ENCODE measurements around the gene PSORS1C1.
"Not testable (repeated sequence)": the region's sequence is repeated elsewhere in the genome, so short reads cannot be mapped to it uniquely, and the experiment has no call there.

Gene PSORS1C1

GRCh38 chr6:31114541-31114878, at the start of gene PSORS1C1:
TSS of gene PSORS1C1 (plus strand) at chr6:31114800. CDS start at chr6:31129633, 14,833 bp downstream.
- in situ Hi-C loops (cut with MboI; ENCODE audit: low sequenced_read_pairs): no loop called here

DNA sequence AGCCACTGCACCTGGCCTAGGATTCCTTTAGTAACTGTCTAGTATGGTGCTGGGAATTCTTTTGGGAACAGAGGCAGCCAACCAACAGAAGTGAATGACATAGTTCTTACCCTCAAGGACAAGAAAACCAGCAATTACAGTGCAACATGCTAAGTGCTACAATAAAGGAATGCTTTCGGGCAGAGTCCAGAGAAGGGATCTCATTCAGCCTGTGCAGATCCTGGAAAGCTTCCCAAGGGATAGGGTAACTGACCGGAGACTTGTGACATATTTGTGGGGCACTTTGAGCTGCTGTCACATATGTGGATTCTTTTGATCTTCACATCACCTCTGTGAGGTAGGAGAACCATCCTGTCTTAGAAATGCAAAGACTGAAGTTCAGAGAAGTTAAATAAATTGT, 49.0 kb upstream of the PSORS1C1 start:
- in situ Hi-C loops (cut with MboI; ENCODE audit: low sequenced_read_pairs): no loop called here

GRCh38 chr6:31067028-31067427, 47.6 kb upstream of the PSORS1C1 start:
- in situ Hi-C loops (cut with MboI; ENCODE audit: low sequenced_read_pairs): not testable (repeated sequence)

DNA sequence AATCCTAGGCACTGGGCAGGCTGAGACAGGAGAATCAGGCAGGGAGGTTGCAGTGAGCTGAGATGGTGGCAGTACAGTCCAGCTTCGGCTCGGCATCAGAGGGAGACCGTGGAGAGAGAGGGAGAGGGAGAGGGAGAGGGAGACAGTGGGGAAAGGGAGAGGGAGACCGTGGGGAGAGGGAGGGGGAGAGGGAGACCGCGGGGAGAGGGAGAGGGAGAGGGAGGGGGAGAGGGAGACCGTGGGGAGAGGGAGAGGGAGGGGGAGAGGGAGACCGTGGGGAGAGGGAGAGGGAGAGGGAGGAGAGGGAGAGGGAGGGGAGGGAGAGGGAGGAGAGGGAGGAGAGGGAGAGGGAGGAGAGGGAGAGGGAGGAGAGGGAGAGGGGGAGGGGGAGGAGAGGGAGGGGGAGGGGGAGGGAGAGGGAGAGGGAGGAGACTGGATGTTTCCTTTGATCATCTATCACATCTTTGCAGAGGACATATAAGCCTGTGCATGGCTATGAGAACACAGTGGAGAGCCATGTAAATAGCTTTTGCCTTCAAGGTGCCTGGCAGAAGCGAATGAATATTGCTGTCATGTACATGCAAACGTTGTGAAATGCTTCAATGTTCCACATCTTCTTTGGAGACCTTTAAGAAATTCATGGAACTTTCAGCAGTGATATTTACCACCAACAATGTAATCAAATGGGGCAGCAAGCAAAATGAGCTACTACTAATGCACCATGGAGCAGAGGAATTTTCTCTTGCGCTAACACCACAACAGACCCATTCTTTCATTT, 46.5 kb upstream of the PSORS1C1 start:
- in situ Hi-C loops (cut with MboI; ENCODE audit: low sequenced_read_pairs): not testable (repeated sequence)

DNA sequence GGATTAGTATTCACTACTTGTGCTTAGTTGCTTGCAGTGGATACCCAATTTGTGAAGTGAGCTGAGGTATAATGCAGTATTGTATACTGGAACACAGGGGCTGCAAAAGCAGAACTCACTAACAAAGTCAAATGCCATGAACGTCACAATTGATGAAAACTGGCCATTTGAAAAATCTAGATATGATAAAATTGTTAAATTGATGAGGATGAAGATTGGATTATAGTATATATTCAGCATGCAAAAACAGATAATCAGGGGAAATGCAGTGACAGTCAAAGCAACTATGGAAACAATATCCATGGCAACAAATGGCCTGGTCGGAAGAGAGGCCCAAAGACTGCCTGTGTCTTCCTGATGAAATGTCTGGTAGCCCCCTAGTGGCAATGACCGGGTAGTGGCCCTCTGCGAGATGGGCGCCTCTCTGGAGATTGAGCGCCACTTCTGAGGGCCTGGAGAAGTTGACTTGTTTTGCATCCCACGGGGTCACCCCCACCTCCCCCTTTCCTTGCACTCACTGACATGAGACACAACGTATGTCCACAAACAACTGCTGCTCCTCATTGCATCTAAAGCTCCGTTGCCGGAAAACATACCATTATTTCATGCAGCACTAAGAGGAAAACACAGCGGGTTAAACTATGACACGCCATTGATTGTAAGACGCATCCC, 45.8 kb upstream of the PSORS1C1 start:
- in situ Hi-C loops (cut with MboI; ENCODE audit: low sequenced_read_pairs): no loop called here

- in situ Hi-C loops (cut with MboI; ENCODE audit: low sequenced_read_pairs): loop anchor here (10.0 kb wide), 1 partner anchor 596 kb away; no protein-coding TSS in a partner anchor
Observed at GRCh38 chr6:31070711-31071197, 43.8 kb upstream of the PSORS1C1 start.

- in situ Hi-C loops (cut with MboI; ENCODE audit: low sequenced_read_pairs): loop anchor here (10.0 kb wide), 1 partner anchor 600 kb away; no protein-coding TSS in a partner anchor
Observed at GRCh38 chr6:31074401-31074800, 40.2 kb upstream of the PSORS1C1 start.

DNA sequence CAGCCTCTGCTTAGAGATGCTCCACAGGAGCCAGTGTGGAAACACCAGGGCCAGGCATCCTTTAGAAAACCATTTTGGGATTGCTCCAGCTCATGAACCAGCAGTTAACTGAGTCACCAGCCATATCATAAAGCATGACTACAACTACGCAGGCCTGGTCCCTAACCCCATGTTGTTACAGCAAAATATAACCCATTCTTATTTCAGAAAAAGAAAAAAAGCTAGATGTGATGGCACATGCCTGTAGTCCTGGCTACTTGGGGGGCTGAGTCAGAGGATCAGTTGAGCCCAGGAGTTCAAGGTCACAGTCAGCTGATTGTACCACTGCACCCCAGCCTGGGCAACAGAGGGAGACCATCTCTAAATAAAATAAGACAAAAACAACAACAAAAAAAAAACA, 39.1 kb upstream of the PSORS1C1 start:
- in situ Hi-C loops (cut with MboI; ENCODE audit: low sequenced_read_pairs): loop anchor here (10.0 to 25.0 kb wide), 2 partner anchors 163 to 601 kb away; partner anchors contain the start of genes GTF2H4 and VARS2

DNA sequence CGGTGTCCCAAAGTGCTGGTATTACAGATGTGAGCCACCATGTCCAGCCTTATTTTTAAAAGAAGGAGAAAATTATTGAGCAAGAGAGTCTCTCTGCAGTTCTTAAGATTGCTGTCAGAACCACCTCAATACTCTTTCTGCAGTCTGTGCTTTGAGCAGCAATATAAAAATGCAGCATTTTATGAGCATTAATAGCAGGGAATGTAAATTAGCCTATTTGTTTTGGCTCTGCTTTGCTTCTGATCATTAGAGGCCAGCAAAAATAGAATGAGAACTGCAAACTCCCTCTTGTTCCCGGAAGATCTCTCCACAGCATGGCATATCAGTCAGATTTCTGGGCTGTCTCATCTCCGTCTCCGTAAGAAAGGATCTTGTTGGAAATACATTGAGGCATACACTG, 38.0 kb upstream of the PSORS1C1 start:
- in situ Hi-C loops (cut with MboI; ENCODE audit: low sequenced_read_pairs): loop anchor here (10.0 to 25.0 kb wide), 2 partner anchors 164 to 602 kb away; partner anchors contain the start of genes GTF2H4 and VARS2

DNA sequence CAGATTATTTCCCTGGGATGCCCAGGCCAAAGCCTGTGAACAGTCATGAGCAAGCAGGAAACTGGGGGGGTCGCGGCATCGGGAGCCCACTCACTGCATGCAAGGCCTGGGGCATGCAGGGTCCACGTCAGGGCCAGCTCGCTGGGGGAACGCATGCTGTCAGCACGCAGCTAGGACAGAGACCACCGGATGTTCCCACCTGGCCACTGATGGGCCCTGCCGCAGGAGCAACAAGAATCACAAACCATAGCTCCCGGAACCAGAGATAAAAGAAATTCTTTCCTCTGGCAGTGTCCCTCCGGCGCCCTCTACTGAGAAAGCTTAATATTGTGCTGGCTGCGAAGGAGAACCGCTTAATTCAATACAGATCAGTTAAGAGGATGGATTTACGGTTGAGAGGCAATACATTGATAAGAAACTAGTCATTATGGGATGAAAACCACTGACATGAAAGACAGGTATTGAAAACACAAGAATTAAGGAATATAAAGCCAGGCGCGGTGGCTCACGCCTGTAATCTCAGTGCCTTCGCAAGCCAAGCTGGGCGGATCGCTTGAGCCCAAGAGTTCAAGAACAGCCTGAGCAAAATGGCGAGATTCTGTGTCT, 34.8 kb upstream of the PSORS1C1 start:
- in situ Hi-C loops (cut with MboI; ENCODE audit: low sequenced_read_pairs): loop anchor here (10.0 to 25.0 kb wide), 4 partner anchors 167 to 605 kb away; partner anchors contain the start of genes GTF2H4 and VARS2

DNA sequence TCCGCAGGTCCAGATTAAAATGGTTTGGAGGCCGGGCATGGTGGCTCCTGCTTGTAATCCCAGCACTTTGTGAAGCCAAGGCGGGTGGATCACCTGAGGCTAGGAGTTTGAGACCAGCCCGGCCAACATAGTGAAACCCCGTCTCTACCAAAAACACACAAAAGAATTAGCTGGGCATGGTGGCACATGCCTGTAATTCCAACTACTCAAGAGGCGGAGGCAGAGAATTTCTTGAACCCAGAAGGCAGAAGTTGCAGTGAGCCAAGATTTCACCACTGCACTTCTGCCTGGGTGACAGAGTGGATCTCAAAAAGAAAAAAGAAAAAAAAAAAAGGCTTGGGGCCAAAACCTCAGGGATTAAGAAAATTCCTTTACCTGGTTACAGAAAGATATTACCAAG, 32.7 kb upstream of the PSORS1C1 start:
- in situ Hi-C loops (cut with MboI; ENCODE audit: low sequenced_read_pairs): loop anchor here (10.0 to 25.0 kb wide), 3 partner anchors 170 to 537 kb away; partner anchors contain the start of genes GTF2H4 and VARS2

DNA sequence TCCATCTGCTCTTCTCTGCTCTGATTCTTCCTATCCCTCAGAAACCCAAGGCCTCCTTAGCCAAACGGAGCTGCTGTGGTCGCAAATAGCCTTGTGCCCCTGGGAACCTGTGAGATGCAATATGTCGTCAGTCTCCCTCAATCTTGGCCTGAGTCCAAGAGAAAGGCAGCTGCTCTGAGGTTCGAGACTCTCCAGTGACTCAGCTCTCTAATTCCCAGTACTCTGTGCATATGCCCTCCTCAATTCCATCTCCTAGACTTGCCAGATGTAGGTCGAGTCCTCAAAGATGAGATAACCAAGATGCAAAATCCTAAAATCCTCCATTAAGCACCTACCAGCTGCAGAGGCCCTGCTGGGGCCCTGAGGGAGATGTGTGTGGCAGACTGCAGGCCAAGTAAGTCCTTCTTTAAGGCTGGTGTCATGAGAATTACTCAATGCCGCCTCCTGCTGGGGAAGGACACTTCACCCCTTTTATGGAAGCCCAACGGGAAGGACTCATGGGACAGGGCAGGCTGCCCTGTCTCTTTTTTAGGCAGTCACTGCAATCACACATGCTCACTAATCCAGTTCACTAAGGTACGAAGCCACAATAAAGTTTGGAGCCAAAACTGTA, 30.8 kb upstream of the PSORS1C1 start:
- in situ Hi-C loops (cut with MboI; ENCODE audit: low sequenced_read_pairs): loop anchor here (10.0 to 25.0 kb wide), 3 partner anchors 172 to 539 kb away; partner anchors contain the start of genes GTF2H4 and VARS2

DNA sequence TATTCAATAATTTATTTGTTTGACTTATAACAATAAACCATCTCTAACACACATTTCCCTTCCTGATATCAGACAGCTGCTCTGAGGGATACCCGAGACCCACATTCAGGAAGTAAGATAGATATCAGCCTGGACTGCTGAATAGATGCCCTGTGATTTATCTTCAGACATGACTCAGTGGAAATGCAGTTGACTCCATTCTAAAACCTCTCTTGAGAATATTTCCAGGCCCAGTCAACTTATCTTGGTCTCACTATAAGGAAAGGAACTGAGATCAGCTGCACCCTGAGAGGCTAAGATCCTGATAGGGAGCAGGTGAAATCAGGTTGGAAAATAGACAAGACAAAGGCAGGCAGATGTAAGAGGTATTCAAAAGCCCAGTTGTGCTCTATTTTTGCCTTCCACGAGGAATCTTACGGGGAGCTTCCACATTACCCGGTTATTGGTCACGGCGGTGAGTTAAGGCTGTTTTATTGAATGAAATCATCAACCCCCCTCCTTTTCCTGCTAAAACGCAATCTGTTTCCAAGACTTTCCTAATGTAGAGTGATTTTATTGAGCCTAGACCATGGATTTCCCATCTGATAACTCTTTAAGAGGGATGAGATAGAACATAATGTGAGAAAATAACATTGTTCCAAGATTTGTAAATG, 27.7 kb upstream of the PSORS1C1 start:
- in situ Hi-C loops (cut with MboI; ENCODE audit: low sequenced_read_pairs): loop anchor here (10.0 to 25.0 kb wide), 3 partner anchors 175 to 542 kb away; partner anchors contain the start of genes GTF2H4 and VARS2

DNA sequence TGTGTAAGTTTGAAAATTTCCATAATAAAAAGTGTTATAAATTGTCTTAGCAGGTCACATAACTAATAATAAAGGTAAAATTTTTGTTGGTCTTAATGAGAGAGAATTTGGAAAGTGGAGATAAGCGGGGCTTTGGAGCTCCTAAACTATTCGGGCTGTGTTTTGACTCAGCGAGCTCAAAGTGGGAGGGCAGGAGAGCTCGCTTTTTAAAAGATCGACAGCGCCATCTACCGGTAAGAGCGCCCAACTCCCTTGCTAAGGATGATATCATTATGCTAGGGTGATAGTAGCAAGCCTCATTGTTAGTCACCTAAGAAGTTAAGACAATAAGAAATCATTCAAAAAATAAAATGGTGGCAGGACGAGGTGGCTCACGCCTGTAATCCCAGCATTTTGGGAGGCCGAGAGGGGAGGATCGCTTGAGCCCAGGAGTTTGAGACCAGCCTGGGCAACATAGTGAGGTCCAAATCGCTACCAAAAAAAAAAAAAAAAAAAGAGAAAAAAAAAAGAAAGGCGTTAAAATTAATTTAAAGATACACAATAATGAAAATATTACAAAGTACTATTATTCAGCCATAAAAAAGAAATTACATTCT, 27.0 kb upstream of the PSORS1C1 start:
- in situ Hi-C loops (cut with MboI; ENCODE audit: low sequenced_read_pairs): loop anchor here (10.0 to 25.0 kb wide), 3 partner anchors 175 to 543 kb away; partner anchors contain the start of genes GTF2H4 and VARS2

- in situ Hi-C loops (cut with MboI; ENCODE audit: low sequenced_read_pairs): loop anchor here (25.0 kb wide), 1 partner anchor 178 kb away; the partner anchor contains the start of genes GTF2H4 and VARS2
Observed at GRCh38 chr6:31090275-31090972, 24.2 kb upstream of the PSORS1C1 start.

GRCh38 chr6:31090973-31091364, 23.6 kb upstream of the PSORS1C1 start:
- in situ Hi-C loops (cut with MboI; ENCODE audit: low sequenced_read_pairs): loop anchor here (25.0 kb wide), 1 partner anchor 179 kb away; the partner anchor contains the start of genes GTF2H4 and VARS2

- in situ Hi-C loops (cut with MboI; ENCODE audit: low sequenced_read_pairs): loop anchor here (25.0 kb wide), 1 partner anchor 179 kb away; the partner anchor contains the start of genes GTF2H4 and VARS2
Observed at GRCh38 chr6:31091680-31092079, 22.9 kb upstream of the PSORS1C1 start.

GRCh38 chr6:31092238-31092637, 22.4 kb upstream of the PSORS1C1 start:
- in situ Hi-C loops (cut with MboI; ENCODE audit: low sequenced_read_pairs): loop anchor here (25.0 kb wide), 1 partner anchor 180 kb away; the partner anchor contains the start of genes GTF2H4 and VARS2

All from HL-60/S4 (cell line).